Measurements from ENCODE around the gene INPP5A.

DNA sequence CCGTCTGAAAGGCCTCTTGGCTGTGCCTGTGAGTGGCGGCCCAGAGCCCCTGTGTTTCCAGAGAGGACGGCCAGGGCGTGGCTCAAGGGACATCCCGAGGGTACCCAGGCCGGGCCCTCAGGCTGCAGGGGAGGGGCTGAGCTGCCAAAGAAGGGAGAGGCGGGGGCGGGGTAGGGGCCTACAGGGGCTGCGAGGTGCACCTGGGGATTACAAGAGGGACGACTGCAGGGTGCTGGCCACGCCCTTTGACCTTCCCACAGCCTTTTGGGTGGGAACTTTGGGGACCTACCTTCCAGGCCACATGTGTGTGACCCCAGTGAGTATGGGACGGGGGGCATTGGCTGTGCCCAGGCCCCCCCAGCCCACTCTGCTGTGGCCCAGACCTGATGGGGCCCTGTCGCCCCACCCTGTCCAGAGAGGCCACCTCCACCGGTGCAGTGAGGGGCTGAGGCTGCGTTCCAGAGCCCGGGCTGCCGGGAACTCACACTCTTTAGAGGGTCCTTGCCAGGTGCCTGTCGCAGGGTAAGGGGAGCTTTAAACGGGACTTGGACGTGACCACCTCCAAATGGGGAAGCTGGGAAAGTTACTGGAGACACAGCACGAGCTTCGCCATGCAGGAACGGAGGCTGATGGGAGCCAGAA lies 267.3 kb downstream of the INPP5A start:
- TF ChIP-seq SMAD1 (IDR thresholded peaks at IDR 0.05; ENCODE audit: low read depth, low read length, partially characterized antibody) (no peak), KLF6 (CRISPR knock-in tag; IDR thresholded peaks at IDR 0.05; ENCODE audit: borderline replicate concordance) (no peak), ZFX (CRISPR knock-in tag; IDR thresholded peaks at IDR 0.05) (no peak), NCOA1 (IDR thresholded peaks at IDR 0.05; ENCODE audit: low read depth) (no peak), EP300 (IDR thresholded peaks at IDR 0.05; ENCODE audit: low read length) (no peak), RFX5 (IDR thresholded peaks at IDR 0.05; ENCODE audit: low read depth, low read length) (no peak)
- TF ChIP-seq, protein P1, sequence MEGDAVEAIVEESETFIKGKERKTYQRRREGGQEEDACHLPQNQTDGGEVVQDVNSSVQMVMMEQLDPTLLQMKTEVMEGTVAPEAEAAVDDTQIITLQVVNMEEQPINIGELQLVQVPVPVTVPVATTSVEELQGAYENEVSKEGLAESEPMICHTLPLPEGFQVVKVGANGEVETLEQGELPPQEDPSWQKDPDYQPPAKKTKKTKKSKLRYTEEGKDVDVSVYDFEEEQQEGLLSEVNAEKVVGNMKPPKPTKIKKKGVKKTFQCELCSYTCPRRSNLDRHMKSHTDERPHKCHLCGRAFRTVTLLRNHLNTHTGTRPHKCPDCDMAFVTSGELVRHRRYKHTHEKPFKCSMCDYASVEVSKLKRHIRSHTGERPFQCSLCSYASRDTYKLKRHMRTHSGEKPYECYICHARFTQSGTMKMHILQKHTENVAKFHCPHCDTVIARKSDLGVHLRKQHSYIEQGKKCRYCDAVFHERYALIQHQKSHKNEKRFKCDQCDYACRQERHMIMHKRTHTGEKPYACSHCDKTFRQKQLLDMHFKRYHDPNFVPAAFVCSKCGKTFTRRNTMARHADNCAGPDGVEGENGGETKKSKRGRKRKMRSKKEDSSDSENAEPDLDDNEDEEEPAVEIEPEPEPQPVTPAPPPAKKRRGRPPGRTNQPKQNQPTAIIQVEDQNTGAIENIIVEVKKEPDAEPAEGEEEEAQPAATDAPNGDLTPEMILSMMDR (IDR thresholded peaks at IDR 0.05 in 2 of 3, conservative IDR thresholded peaks at IDR 0.05 in 1 of 3; ENCODE audit: insufficient read depth in 2 of 3, low read depth in 1 of 3, low read length in 3 of 3), result no peak
- TF ChIP-seq, protein P2, sequence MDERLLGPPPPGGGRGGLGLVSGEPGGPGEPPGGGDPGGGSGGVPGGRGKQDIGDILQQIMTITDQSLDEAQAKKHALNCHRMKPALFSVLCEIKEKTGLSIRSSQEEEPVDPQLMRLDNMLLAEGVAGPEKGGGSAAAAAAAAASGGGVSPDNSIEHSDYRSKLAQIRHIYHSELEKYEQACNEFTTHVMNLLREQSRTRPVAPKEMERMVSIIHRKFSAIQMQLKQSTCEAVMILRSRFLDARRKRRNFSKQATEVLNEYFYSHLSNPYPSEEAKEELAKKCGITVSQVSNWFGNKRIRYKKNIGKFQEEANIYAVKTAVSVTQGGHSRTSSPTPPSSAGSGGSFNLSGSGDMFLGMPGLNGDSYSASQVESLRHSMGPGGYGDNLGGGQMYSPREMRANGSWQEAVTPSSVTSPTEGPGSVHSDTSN (CRISPR knock-in tag; IDR thresholded peaks at IDR 0.05; ENCODE audit: low read depth), result no peak
- TF ChIP-seq, protein P2 (tag; conservative IDR thresholded peaks at IDR 0.05; ENCODE audit: low read depth), result no peak
- TF ChIP-seq, protein P3, sequence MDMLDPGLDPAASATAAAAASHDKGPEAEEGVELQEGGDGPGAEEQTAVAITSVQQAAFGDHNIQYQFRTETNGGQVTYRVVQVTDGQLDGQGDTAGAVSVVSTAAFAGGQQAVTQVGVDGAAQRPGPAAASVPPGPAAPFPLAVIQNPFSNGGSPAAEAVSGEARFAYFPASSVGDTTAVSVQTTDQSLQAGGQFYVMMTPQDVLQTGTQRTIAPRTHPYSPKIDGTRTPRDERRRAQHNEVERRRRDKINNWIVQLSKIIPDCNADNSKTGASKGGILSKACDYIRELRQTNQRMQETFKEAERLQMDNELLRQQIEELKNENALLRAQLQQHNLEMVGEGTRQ (CRISPR knock-in tag; IDR thresholded peaks at IDR 0.05), result no peak

All from K562 (cell line).